ENCODE measurements around the gene NPTN. TPM values are rescaled to one million over a fixed set of nuclear protein-coding genes. Genes with fewer than 3 reads are reported as not detected.

Gene NPTN
- total RNA-seq, 2 experiments from 2014 or later = 41.5 to 43.2 TPM

GRCh38 chr15:73681856-73682599 is 48.8 kb upstream of the NPTN start:
- H3K79me2 ChIP-seq (ENCODE audit: insufficient read depth, low read depth, low read length) = no peaks in the 10 kb centered on the region
- H3K4me1 ChIP-seq (ENCODE audit: insufficient read depth, low read length, poor library complexity, severe bottlenecking) = no peaks in the 10 kb centered on the region
- POLR2A ChIA-PET = interaction anchor here (0.6 kb wide), 1 partner anchor 39 kb away, joined by 3 read pairs; no protein-coding TSS in a partner anchor
- no peaks in the 10 kb centered on the region for H3K9me3 ChIP-seq (ENCODE audit: low read length)
- no peak overlapping the region for H3K4me3 ChIP-seq (ENCODE audit: low read depth, low read length, poor library complexity, severe bottlenecking)
- H3K27ac ChIP-seq (ENCODE audit: low read depth, low read length, poor library complexity, severe bottlenecking) = no peak overlapping the region
- TF ChIP-seq, protein P1, sequence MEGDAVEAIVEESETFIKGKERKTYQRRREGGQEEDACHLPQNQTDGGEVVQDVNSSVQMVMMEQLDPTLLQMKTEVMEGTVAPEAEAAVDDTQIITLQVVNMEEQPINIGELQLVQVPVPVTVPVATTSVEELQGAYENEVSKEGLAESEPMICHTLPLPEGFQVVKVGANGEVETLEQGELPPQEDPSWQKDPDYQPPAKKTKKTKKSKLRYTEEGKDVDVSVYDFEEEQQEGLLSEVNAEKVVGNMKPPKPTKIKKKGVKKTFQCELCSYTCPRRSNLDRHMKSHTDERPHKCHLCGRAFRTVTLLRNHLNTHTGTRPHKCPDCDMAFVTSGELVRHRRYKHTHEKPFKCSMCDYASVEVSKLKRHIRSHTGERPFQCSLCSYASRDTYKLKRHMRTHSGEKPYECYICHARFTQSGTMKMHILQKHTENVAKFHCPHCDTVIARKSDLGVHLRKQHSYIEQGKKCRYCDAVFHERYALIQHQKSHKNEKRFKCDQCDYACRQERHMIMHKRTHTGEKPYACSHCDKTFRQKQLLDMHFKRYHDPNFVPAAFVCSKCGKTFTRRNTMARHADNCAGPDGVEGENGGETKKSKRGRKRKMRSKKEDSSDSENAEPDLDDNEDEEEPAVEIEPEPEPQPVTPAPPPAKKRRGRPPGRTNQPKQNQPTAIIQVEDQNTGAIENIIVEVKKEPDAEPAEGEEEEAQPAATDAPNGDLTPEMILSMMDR (conservative IDR thresholded peaks at IDR 0.05; ENCODE audit: low read length) = no peak
- TF ChIP-seq EZH2phosphoT487 (IDR thresholded peaks at IDR 0.05; ENCODE audit: borderline replicate concordance, low read depth, low read length) = no peak
- no peaks in the 10 kb centered on the region for H3K36me3 ChIP-seq (ENCODE audit: insufficient read depth, low read length)
- CTCF ChIA-PET (ENCODE audit: unreplicated experiment) = no interaction called here
- DNase-seq (ENCODE audit: low spot score) = no peak
- H4K20me1 ChIP-seq (ENCODE audit: insufficient read depth, low read length) = no peaks in the 10 kb centered on the region
- no TSS peak for BruUV-seq (replicated peaks)
- H2AFZ ChIP-seq (ENCODE audit: low read length) = no peak overlapping the region
- H3K9me2 ChIP-seq (ENCODE audit: insufficient read depth, low read length) = no peaks in the 10 kb centered on the region
- H3K4me2 ChIP-seq (ENCODE audit: low read length) = no peak overlapping the region
- intact Hi-C loops (cut with micrococcal nuclease; ENCODE audit: unreplicated experiment) = no loop called here

DNA sequence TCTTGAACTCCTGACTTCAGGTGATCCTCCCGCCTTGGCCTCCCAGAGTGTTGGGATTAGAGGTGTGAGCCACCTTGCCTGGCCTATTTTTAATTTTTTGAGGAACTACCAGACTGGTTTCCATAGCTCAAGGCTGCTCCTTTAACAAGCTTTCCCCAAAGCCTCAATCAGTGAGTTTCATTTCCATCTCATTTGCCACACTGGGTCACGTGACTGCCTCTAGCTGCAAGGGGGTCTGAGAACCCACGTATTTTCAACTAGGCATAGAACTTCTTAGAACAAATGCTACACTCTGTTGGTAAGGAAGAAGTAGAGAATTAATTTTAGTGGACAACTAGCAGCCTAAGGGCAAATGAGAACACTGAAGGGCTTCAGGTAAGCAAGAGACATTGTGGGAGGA is 47.9 kb upstream of the NPTN start:
- Histone ChIP-seq H3K27ac (ENCODE audit: low read depth, low read length, poor library complexity, severe bottlenecking) (no peak overlapping the region), H3K4me1 (ENCODE audit: insufficient read depth, low read length, poor library complexity, severe bottlenecking) (no peaks in the 10 kb centered on the region), H3K4me2 (ENCODE audit: low read length) (no peak overlapping the region), H3K9me2 (ENCODE audit: insufficient read depth, low read length) (no peaks in the 10 kb centered on the region), H2AFZ (ENCODE audit: low read length) (no peak overlapping the region), H3K79me2 (ENCODE audit: insufficient read depth, low read depth, low read length) (no peaks in the 10 kb centered on the region), H4K20me1 (ENCODE audit: insufficient read depth, low read length) (no peaks in the 10 kb centered on the region), H3K4me3 (ENCODE audit: low read depth, low read length, poor library complexity, severe bottlenecking) (no peak overlapping the region), H3K9me3 (ENCODE audit: low read length) (no peaks in the 10 kb centered on the region), H3K36me3 (ENCODE audit: insufficient read depth, low read length) (no peaks in the 10 kb centered on the region)
- ChIA-PET POLR2A (no interaction called here), CTCF (ENCODE audit: unreplicated experiment) (no interaction called here)
- no TSS peak for BruUV-seq (replicated peaks)
- DNase-seq (ENCODE audit: low spot score) = no peak
- no peak for TF ChIP-seq EZH2phosphoT487 (IDR thresholded peaks at IDR 0.05; ENCODE audit: borderline replicate concordance, low read depth, low read length)
- TF ChIP-seq, protein P1 (conservative IDR thresholded peaks at IDR 0.05; ENCODE audit: low read length) = no peak
- intact Hi-C loops (cut with micrococcal nuclease; ENCODE audit: unreplicated experiment) = no loop called here

- H3K79me2 ChIP-seq (ENCODE audit: insufficient read depth, low read depth, low read length) = no peaks in the 10 kb centered on the region
- DNase-seq (ENCODE audit: low spot score) = no peak
- no peaks in the 10 kb centered on the region for H3K9me3 ChIP-seq (ENCODE audit: low read length)
- no peak overlapping the region for H3K4me2 ChIP-seq (ENCODE audit: low read length)
- intact Hi-C loops (cut with micrococcal nuclease; ENCODE audit: unreplicated experiment) = no loop called here
- TF ChIP-seq, protein P1 (conservative IDR thresholded peaks at IDR 0.05; ENCODE audit: low read length) = no peak
- TF ChIP-seq EZH2phosphoT487 (IDR thresholded peaks at IDR 0.05; ENCODE audit: borderline replicate concordance, low read depth, low read length) = no peak
- no TSS peak for BruUV-seq (replicated peaks)
- H3K4me1 ChIP-seq (ENCODE audit: insufficient read depth, low read length, poor library complexity, severe bottlenecking) = no peaks in the 10 kb centered on the region
- no peak overlapping the region for H2AFZ ChIP-seq (ENCODE audit: low read length)
- H3K27ac ChIP-seq (ENCODE audit: low read depth, low read length, poor library complexity, severe bottlenecking) = no peak overlapping the region
- no peak overlapping the region for H3K4me3 ChIP-seq (ENCODE audit: low read depth, low read length, poor library complexity, severe bottlenecking)
- no peaks in the 10 kb centered on the region for H4K20me1 ChIP-seq (ENCODE audit: insufficient read depth, low read length)
- POLR2A ChIA-PET = no interaction called here
- H3K36me3 ChIP-seq (ENCODE audit: insufficient read depth, low read length) = no peaks in the 10 kb centered on the region
- H3K9me2 ChIP-seq (ENCODE audit: insufficient read depth, low read length) = no peaks in the 10 kb centered on the region
- CTCF ChIA-PET (ENCODE audit: unreplicated experiment) = no interaction called here
Observed at GRCh38 chr15:73680549-73680948, 47.4 kb upstream of the NPTN start.
